22Rv1 (cell line): Measurements from ENCODE around the gene C1QTNF4.
A peak's percentile ranks its signal among the peaks of the same experiment; 100 is the strongest.

ENCODE experiments used
- ZFX ChIP-seq: fragments of 450-650 bp; IDR thresholded peaks from 2 replicates; pipeline ENCODE4 v1.6.1; 2017; ENCODE audit warnings: antibody characterized with exemption, borderline replicate concordance
- TF ChIP-seq, protein P1 (sequence below): fragments of 450-650 bp; IDR thresholded peaks from 2 replicates; pipeline ENCODE4 v1.5.1; 2017; ENCODE audit warnings: mild to moderate bottlenecking

- TF ChIP-seq, protein P1, sequence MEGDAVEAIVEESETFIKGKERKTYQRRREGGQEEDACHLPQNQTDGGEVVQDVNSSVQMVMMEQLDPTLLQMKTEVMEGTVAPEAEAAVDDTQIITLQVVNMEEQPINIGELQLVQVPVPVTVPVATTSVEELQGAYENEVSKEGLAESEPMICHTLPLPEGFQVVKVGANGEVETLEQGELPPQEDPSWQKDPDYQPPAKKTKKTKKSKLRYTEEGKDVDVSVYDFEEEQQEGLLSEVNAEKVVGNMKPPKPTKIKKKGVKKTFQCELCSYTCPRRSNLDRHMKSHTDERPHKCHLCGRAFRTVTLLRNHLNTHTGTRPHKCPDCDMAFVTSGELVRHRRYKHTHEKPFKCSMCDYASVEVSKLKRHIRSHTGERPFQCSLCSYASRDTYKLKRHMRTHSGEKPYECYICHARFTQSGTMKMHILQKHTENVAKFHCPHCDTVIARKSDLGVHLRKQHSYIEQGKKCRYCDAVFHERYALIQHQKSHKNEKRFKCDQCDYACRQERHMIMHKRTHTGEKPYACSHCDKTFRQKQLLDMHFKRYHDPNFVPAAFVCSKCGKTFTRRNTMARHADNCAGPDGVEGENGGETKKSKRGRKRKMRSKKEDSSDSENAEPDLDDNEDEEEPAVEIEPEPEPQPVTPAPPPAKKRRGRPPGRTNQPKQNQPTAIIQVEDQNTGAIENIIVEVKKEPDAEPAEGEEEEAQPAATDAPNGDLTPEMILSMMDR, result 0 out of 2 replicates have a peak, but pooled peaks have one; percentile 15
- no peak for TF ChIP-seq ZFX
These were observed 23.2 kb upstream of the C1QTNF4 start for GRCh38 chr11:47617417-47617809.
